Measurements from ENCODE around the gene MBOAT1.

MBOAT1 gene

GRCh38 chr6:20099156-20099555 is 113.1 kb downstream of the MBOAT1 start:
- DNase-seq (ENCODE audit: low read depth in 2 of 2), result no peak

- DNase-seq (ENCODE audit: low read depth in 2 of 2), result no peak
Measured at GRCh38 chr6:20098267-20098876, 113.9 kb downstream of the MBOAT1 start.

GRCh38 chr6:20096536-20096935 is 115.7 kb downstream of the MBOAT1 start:
- no peak for DNase-seq (ENCODE audit: low read depth in 2 of 2)

- DNase-seq (ENCODE audit: low read depth in 2 of 2), result no peak
Measured at GRCh38 chr6:20095436-20095835, 116.8 kb downstream of the MBOAT1 start.

GRCh38 chr6:20092071-20092566 is 120.2 kb downstream of the MBOAT1 start:
- no peak for DNase-seq (ENCODE audit: low read depth in 2 of 2)

GRCh38 chr6:20086992-20087391 is 125.3 kb downstream of the MBOAT1 start:
- no peak for DNase-seq (ENCODE audit: low read depth in 2 of 2)

GRCh38 chr6:20085817-20086216 is 126.5 kb downstream of the MBOAT1 start:
- no peak for DNase-seq (ENCODE audit: low read depth in 2 of 2)

GRCh38 chr6:20084411-20084810 is 127.9 kb downstream of the MBOAT1 start:
- DNase-seq (ENCODE audit: low read depth in 2 of 2), result no peak

GRCh38 chr6:20071998-20072397 is 140.3 kb downstream of the MBOAT1 start:
- no peak for DNase-seq (ENCODE audit: low read depth in 2 of 2)

- no peak for DNase-seq (ENCODE audit: low read depth in 2 of 2)
Measured at GRCh38 chr6:20070047-20070446, 142.2 kb downstream of the MBOAT1 start.

GRCh38 chr6:20069021-20069522 is 143.2 kb downstream of the MBOAT1 start:
- no peak for DNase-seq (ENCODE audit: low read depth in 2 of 2)

- DNase-seq (ENCODE audit: low read depth in 2 of 2), result no peak
Measured at GRCh38 chr6:20068421-20068988, 143.8 kb downstream of the MBOAT1 start.

- DNase-seq (ENCODE audit: low read depth in 2 of 2), result no peak
Measured at GRCh38 chr6:20061952-20062351, 150.3 kb downstream of the MBOAT1 start.

- no peak for DNase-seq (ENCODE audit: low read depth in 2 of 2)
Measured at GRCh38 chr6:20060252-20060651, 152.0 kb downstream of the MBOAT1 start.

GRCh38 chr6:20058912-20059311 is 153.4 kb downstream of the MBOAT1 start:
- DNase-seq (ENCODE audit: low read depth in 2 of 2), result no peak

GRCh38 chr6:20058121-20058905 is 154.0 kb downstream of the MBOAT1 start:
- no peak for DNase-seq (ENCODE audit: low read depth in 2 of 2)

GRCh38 chr6:20056350-20056992 is 155.8 kb downstream of the MBOAT1 start:
- DNase-seq (ENCODE audit: low read depth in 2 of 2), result no peak

- no peak for DNase-seq (ENCODE audit: low read depth in 2 of 2)
Measured at GRCh38 chr6:20055916-20056315, 156.4 kb downstream of the MBOAT1 start.

Measured in stimulated activated CD8-positive, alpha-beta memory T cell treated with anti-CD3 and anti-CD28 coated beads, Interleukin-15, amount 100 ng/mL, for 48 hours (primary cell).